22Rv1 (cell line): Measurements from ENCODE around the gene GBGT1.
"Not testable (repeated sequence)": the region's sequence is repeated elsewhere in the genome, so short reads cannot be mapped to it uniquely, and the experiment has no call there.

Experiments
- H3K27ac ChIP-seq: fragments of 450-650 bp; 2 replicates; pipeline ENCODE4 v1.5.1; 2017
- CTCF ChIP-seq: fragments of 450-650 bp; IDR thresholded peaks from 2 replicates; pipeline ENCODE4 v1.5.1; 2017; ENCODE audit warnings: mild to moderate bottlenecking
- ZFX ChIP-seq: fragments of 450-650 bp; IDR thresholded peaks from 2 replicates; pipeline ENCODE4 v1.6.1; 2017; ENCODE audit warnings: antibody characterized with exemption, borderline replicate concordance

Gene GBGT1

GRCh38 chr9:133163504-133164172 lies at the start of gene GBGT1:
GBGT1 (minus strand) TSS chr9:133163914; CDS start chr9:133162412, 1,502 bp downstream.
- no peak within 1 kb of the TSS for H3K27ac ChIP-seq
- TF ChIP-seq ZFX = no peak
- no peak for TF ChIP-seq CTCF

- H3K27ac ChIP-seq = no peak overlapping the region
- no peak for TF ChIP-seq ZFX
- TF ChIP-seq CTCF = no peak
These were observed 46.9 kb upstream of the GBGT1 start for GRCh38 chr9:133210609-133211008.

- TF ChIP-seq CTCF (no peak), ZFX (no peak)
- no peak overlapping the region for H3K27ac ChIP-seq
These were observed 46.5 kb upstream of the GBGT1 start for GRCh38 chr9:133210202-133210532.

- not testable (repeated sequence) for H3K27ac ChIP-seq
These were observed 45.9 kb upstream of the GBGT1 start for GRCh38 chr9:133209327-133210201.

GRCh38 chr9:133208880-133209300 lies 45.2 kb upstream of the GBGT1 start, which contains the start of gene OBP2B:
OBP2B (minus strand) TSS chr9:133209250; CDS start chr9:133209199, 51 bp downstream.
- H3K27ac ChIP-seq = not testable (repeated sequence)

GRCh38 chr9:133208171-133208879 lies 44.6 kb upstream of the GBGT1 start:
- H3K27ac ChIP-seq = not testable (repeated sequence)

- no peak for TF ChIP-seq ZFX
- no peak for TF ChIP-seq CTCF
- H3K27ac ChIP-seq = no peak overlapping the region
These were observed 43.9 kb upstream of the GBGT1 start for GRCh38 chr9:133207540-133208170.

GRCh38 chr9:133207021-133207531 lies 43.4 kb upstream of the GBGT1 start:
- TF ChIP-seq CTCF = no peak
- TF ChIP-seq ZFX = no peak
- H3K27ac ChIP-seq = no peak overlapping the region
